GM12878 (cell line): ENCODE results near the gene ANHX. TPM values are rescaled to one million over a fixed set of nuclear protein-coding genes. Genes with fewer than 3 reads are reported as not detected.

Experiments
- ATAC-seq: fragments of 200-7000 bp; cut with Tn5 transposase; 3 replicates; pipeline ENCODE4 v1.9.1; 2020; ENCODE audit warnings: mild to moderate bottlenecking, moderate library complexity
- BruUV-seq: library from RNA; stranded (reverse); fragments of 400-500 nt; replicated peaks from 2 replicates; lab custom pipeline; 2021; lab: Mats Ljungman, UMichigan
- CTCF ChIA-PET: fragments of 300-600 bp; sonication (Branson Sonifier 250); formaldehyde crosslinking; extraction: SDS; loops from one replicate; lab custom pipeline; 2021; ENCODE audit warnings: inconsistent platforms; lab: Yijun Ruan, JAX
- POLR2A ChIA-PET: fragments of 350-600 bp; formaldehyde crosslinking; extraction: SDS; loops from one replicate; lab custom pipeline; 2021; ENCODE audit warnings: inconsistent platforms; lab: Charles Lee
- RAD21 ChIA-PET: fragments of 300-600 bp; sonication (Branson Sonifier 250); formaldehyde crosslinking; loops from one replicate; lab custom pipeline; 2023; ENCODE audit warnings: antibody characterized with exemption; ENCODE audit not compliant: unreplicated experiment; lab: Charles Lee
- SMC1A ChIA-PET: fragments of 300-600 bp; sonication (Branson Sonifier 250); formaldehyde crosslinking; loops from one replicate; lab custom pipeline; 2023; ENCODE audit not compliant: unreplicated experiment, uncharacterized antibody; lab: Charles Lee
- DNase-seq: peaks from one replicate; pipeline ENCODE4 v3.0.0-alpha.2; 2011; ENCODE audit warnings: low read depth, low spot score
- FAIRE-seq: peaks from 3 replicates; lab custom pipeline; 2011; peaks lifted over from hg19 to GRCh38; lab: Jason Lieb, UNC
- H2AFZ ChIP-seq: 2 replicates; pipeline ENCODE4 v1.6.0; 2011; ENCODE audit warnings: low read depth, low read length, control low read depth; ENCODE audit not compliant: control insufficient read depth
- H3K27ac ChIP-seq: 2 replicates; pipeline ENCODE4 v1.5.1; 2011; ENCODE audit warnings: control low read depth; ENCODE audit not compliant: control insufficient read depth, insufficient read depth
- H3K27me3 ChIP-seq, 2 experiments: replicated peaks in 1 of 2; 2 replicates each; pipeline versions ENCODE4 v1.6.0 to v1.6.1; 2011; ENCODE audit warnings: low read length in 1 of 2; ENCODE audit not compliant: control insufficient read depth in 2 of 2, insufficient read depth in 2 of 2
- H3K36me3 ChIP-seq, 2 experiments: 2 replicates each; pipeline ENCODE4 v1.5.1; 2011; ENCODE audit warnings: low read length in 1 of 2; ENCODE audit not compliant: control insufficient read depth in 2 of 2, insufficient read depth in 2 of 2
- H3K4me1 ChIP-seq: 2 replicates; pipeline ENCODE4 v1.6.1; 2011; ENCODE audit warnings: mild to moderate bottlenecking, low read length, moderate library complexity, mixed read lengths; ENCODE audit not compliant: control insufficient read depth, insufficient read depth
- H3K4me2 ChIP-seq: 2 replicates; pipeline ENCODE4 v1.6.0; 2011; ENCODE audit warnings: control low read depth; ENCODE audit not compliant: control insufficient read depth, insufficient read depth
- H3K4me3 ChIP-seq: fragments of 200-600 bp; sonication (generic); 2 replicates; pipeline ENCODE4 v1.5.1; 2016
- H3K79me2 ChIP-seq: 2 replicates; pipeline ENCODE4 v1.6.0; 2011; ENCODE audit warnings: low read length; ENCODE audit not compliant: control insufficient read depth, insufficient read depth
- H3K9ac ChIP-seq: 2 replicates; pipeline ENCODE4 v1.8.0; 2011; ENCODE audit warnings: low read length, control low read depth, mixed read lengths; ENCODE audit not compliant: control insufficient read depth, insufficient read depth
- H3K9me3 ChIP-seq: replicated peaks from 3 replicates; pipeline ENCODE4 v1.5.1; 2011; ENCODE audit warnings: mild to moderate bottlenecking, low read length; ENCODE audit not compliant: control insufficient read depth, insufficient read depth
- H4K20me1 ChIP-seq: 2 replicates; pipeline ENCODE4 v1.6.0; 2011; ENCODE audit not compliant: control insufficient read depth, insufficient read depth
- ASH2L ChIP-seq: fragments of 300-600, 200-600 bp; sonication (generic); IDR thresholded peaks from 2 replicates; pipeline ENCODE4 v1.6.1; 2017; ENCODE audit warnings: low read depth, mild to moderate bottlenecking, borderline replicate concordance
- ATF7 ChIP-seq: fragments of 450-650 bp; IDR thresholded peaks from 2 replicates; pipeline ENCODE4 v1.6.1; 2016; ENCODE audit warnings: low read depth, mild to moderate bottlenecking
- BCL11A ChIP-seq: IDR thresholded peaks from 2 replicates; pipeline ENCODE4 v1.6.1; 2011; ENCODE audit warnings: low read depth, low read length
- CBX3 ChIP-seq: fragments of 200-600 bp; sonication (generic); IDR thresholded peaks from 2 replicates; pipeline ENCODE4 v1.6.1; 2016; ENCODE audit warnings: low read depth, borderline replicate concordance
- CBX5 ChIP-seq: sonication (generic); IDR thresholded peaks from 2 replicates; pipeline ENCODE4 v1.6.1; 2016; ENCODE audit warnings: low read depth, moderate library complexity, mild to moderate bottlenecking, inconsistent platforms
- ESRRA ChIP-seq: IDR thresholded peaks from 2 replicates; pipeline ENCODE4 v1.6.1; 2012; ENCODE audit warnings: mild to moderate bottlenecking, low read length, improper control_type of control experiment
- FOXM1 ChIP-seq: IDR thresholded peaks from 2 replicates; pipeline ENCODE4 v1.6.1; 2012; ENCODE audit warnings: low read depth, mild to moderate bottlenecking, inconsistent platforms, low read length, moderate library complexity
- HDGF ChIP-seq: fragments of 450-650 bp; IDR thresholded peaks from 2 replicates; pipeline ENCODE4 v1.6.1; 2016; ENCODE audit warnings: antibody characterized with exemption
- KLF5 ChIP-seq: fragments of 450-650 bp; IDR thresholded peaks from 2 replicates; pipeline ENCODE4 v1.6.1; 2014; ENCODE audit warnings: mild to moderate bottlenecking; ENCODE audit not compliant: partially characterized antibody
- MLLT1 ChIP-seq: fragments of 450-650 bp; IDR thresholded peaks from 2 replicates; pipeline ENCODE4 v1.6.1; 2016; ENCODE audit warnings: mild to moderate bottlenecking
- MTA2 ChIP-seq: fragments of 450-650 bp; IDR thresholded peaks from 2 replicates; pipeline ENCODE4 v1.6.1; 2016; ENCODE audit warnings: low read depth, mild to moderate bottlenecking, moderate library complexity
- MTA3 ChIP-seq: IDR thresholded peaks from 2 replicates; pipeline ENCODE4 v1.6.1; 2012; ENCODE audit warnings: low read length, inconsistent platforms, borderline replicate concordance
- MXI1 ChIP-seq: fragments of 150-350 bp; IDR thresholded peaks from 2 replicates; pipeline ENCODE4 v1.6.1; 2011; ENCODE audit warnings: low read depth, mild to moderate bottlenecking, inconsistent platforms, low read length, improper control_type of control experiment
- NFIC ChIP-seq: IDR thresholded peaks from 2 replicates; pipeline ENCODE4 v1.6.1; 2012; ENCODE audit warnings: low read depth, mild to moderate bottlenecking, inconsistent platforms, low read length, moderate library complexity
- NKRF ChIP-seq: fragments of 450-650 bp; conservative IDR thresholded peaks from 2 replicates; pipeline ENCODE4 v1.6.1; 2017; ENCODE audit warnings: mild to moderate bottlenecking, moderate library complexity
- PML ChIP-seq: IDR thresholded peaks from 2 replicates; pipeline ENCODE4 v1.6.1; 2012; ENCODE audit warnings: low read length, inconsistent platforms
- POLR2A ChIP-seq: IDR thresholded peaks from 2 replicates; pipeline ENCODE4 v1.6.1; 2011; ENCODE audit warnings: low read depth, mild to moderate bottlenecking, low read length
- POLR2AphosphoS2 ChIP-seq: IDR thresholded peaks from 2 replicates; pipeline ENCODE4 v1.6.1; 2011; ENCODE audit warnings: low read depth, mild to moderate bottlenecking, low read length, improper control_type of control experiment, moderate library complexity
- RAD21 ChIP-seq: IDR thresholded peaks from 2 replicates; pipeline ENCODE4 v1.6.1; 2011; ENCODE audit warnings: mild to moderate bottlenecking, low read depth, low read length, moderate library complexity; ENCODE audit not compliant: insufficient read depth
- RUNX3 ChIP-seq: IDR thresholded peaks from 2 replicates; pipeline ENCODE4 v1.6.1; 2012; ENCODE audit warnings: low read length, inconsistent platforms
- SP1 ChIP-seq: IDR thresholded peaks from one replicate; pipeline ENCODE4 v1.6.1; 2011; ENCODE audit warnings: low read depth, low read length
- SRF ChIP-seq, 2 experiments: IDR thresholded peaks; 2 replicates each; pipeline ENCODE4 v1.6.1; 2011; ENCODE audit warnings: low read depth in 2 of 2, low read length in 2 of 2, mild to moderate bottlenecking in 1 of 2, moderate library complexity in 1 of 2
- ZNF274 ChIP-seq: IDR thresholded peaks from one replicate; pipeline ENCODE4 v1.8.0; 2011; ENCODE audit not compliant: insufficient read length, insufficient read depth
- WGBS: methylation state at CpG from one replicate; pipeline ENCODE4 v1.1.6; 2016; ENCODE audit warnings: low lambda C conversion rate; ENCODE audit not compliant: insufficient replicate concordance, insufficient coverage; ENCODE audit errors: missing lambda C conversion rate; 5-methylcytosine and 5-hydroxymethylcytosine counted together
- in situ Hi-C: fragments of 300-500 bp; cut with MboI; formaldehyde crosslinking; loops from 9 replicates; pipeline ENCODE4 v1.14.3; 2018; ENCODE audit warnings: mixed read lengths
- intact Hi-C: fragments of 100-400 bp; cut with micrococcal nuclease; formaldehyde crosslinking; loops from one replicate; pipeline ENCODE4 v1.14.2; 2022; ENCODE audit not compliant: unreplicated experiment
- polyA plus RNA-seq, 11 experiments: library from polyadenylated mRNA; depleted of rRNA in 4 of 11; unstranded in 6 of 11; stranded (reverse) in 5 of 11; fragments of >200 nt; fragmentation: Nextera tagmentation in 4 of 11; fragmentation: Illumina TruSeq in 1 of 11; extraction: Ambion mirVana in 4 of 11; extraction: Trizol in 1 of 11; gene quantifications; 1 replicate in 1 of 11; 2 replicates in 10 of 11; pipeline versions ENCODE4 v1.2.1 to v1.2.3, GENCODE V29; 2011 to 2016; ENCODE audit warnings: inconsistent platforms in 2 of 11, missing spikeins in 2 of 11, low read depth in 1 of 11
- total RNA-seq, 4 experiments: library from RNA; depleted of rRNA in 3 of 4; stranded (reverse); fragments of >200 nt in 3 of 4; fragmentation: Illumina TruSeq in 1 of 4; extraction: Trizol in 1 of 4; gene quantifications; 2 replicates each; pipeline versions ENCODE4 v1.2.1 to v1.2.3, GENCODE V29; 2013 to 2021

Gene ANHX
- total and polyA plus RNA-seq, 10 of the 15 experiments (the other 5 are each of a cell fraction or from before 2014, with no cell fraction given): not detected

GRCh38 chr12:133203344-133204263 lies 32.1 kb downstream of the ANHX start:
- CTCF ChIA-PET: no interaction called here
- POLR2A ChIA-PET: no interaction called here
- no peak overlapping the region for H3K4me3 ChIP-seq
- ATAC-seq (no peak), FAIRE-seq (no peak), DNase-seq (no peak)
- H3K27ac ChIP-seq: no peak overlapping the region
- no peaks in the 10 kb centered on the region for H3K79me2 ChIP-seq
- H3K9me3 ChIP-seq: peaks cover 54% of the 10 kb centered on the region
- SMC1A ChIA-PET: no interaction called here
- TF ChIP-seq PML (no peak), CBX5 (peak; percentile 14), ASH2L (no peak), SP1 (no peak), POLR2A (no peak), MLLT1 (no peak), MTA2 (no peak), HDGF (no peak), MTA3 (0 out of 2 replicates have a peak, but pooled peaks have one; percentile 16), ZNF274 (peak; percentile 98), NKRF (no peak), CBX3 (peak; percentile 93; the same call in 1 of the 2 replicates), SRF (IDR thresholded peaks at IDR 0.05; ENCODE audit: low read depth in 2 of 2, low read length in 2 of 2) (no peak), ESRRA (no peak), NFIC (0 out of 2 replicates have a peak, but pooled peaks have one; percentile 6), RAD21 (no peak), BCL11A (no peak), FOXM1 (no peak), KLF5 (peak; percentile 79), POLR2AphosphoS2 (no peak), RUNX3 (no peak), MXI1 (no peak), ATF7 (no peak)
- RAD21 ChIA-PET: no interaction called here
- H4K20me1 ChIP-seq: no peaks in the 10 kb centered on the region
- no peak overlapping the region for H3K4me2 ChIP-seq
- H3K36me3 ChIP-seq: peaks cover 3 to 17% of the 10 kb centered on the region in 2 experiments; a peak in 2 of 4 replicates
- H3K9ac ChIP-seq: no peak overlapping the region
- WGBS: 96% methylated on average over 7 of the region's 7 CpGs
- no peaks in the 10 kb centered on the region for H3K27me3 ChIP-seq
- no peak overlapping the region for H2AFZ ChIP-seq
- intact Hi-C loops (no loop called here), in situ Hi-C loops (no loop called here)
- H3K4me1 ChIP-seq: no peaks in the 10 kb centered on the region
- BruUV-seq: TSS peak; percentile 20
